Psoas muscle (tissue), 8 donors: ENCODE data around the gene PLXNB2. TPM values are rescaled to one million over a fixed set of nuclear protein-coding genes. Genes with fewer than 3 reads are reported as not detected.
A peak's percentile ranks its signal among the peaks of the same experiment; 100 is the strongest.

Experiments
- ATAC-seq, 4 donors: fragments of 200-7000 bp; cut with Tn5 transposase; one replicate each; pipeline ENCODE4 v1.9.1; 2020; ENCODE audit warnings: moderate library complexity in 3 of 4, mild to moderate bottlenecking in 2 of 4
- DNase-seq, 2 donors: peaks; one replicate each; pipeline ENCODE4 v3.0.0-alpha.2; 2020
- H3K27ac ChIP-seq: fragments of 200-600 bp; one replicate; pipeline ENCODE4 v1.8.0; 2022
- H3K27me3 ChIP-seq, 3 donors: fragments of 200-600 bp in 1 of 3; one replicate each; pipeline versions ENCODE4 v1.6.1 to v1.8.0; 2013 to 2022; ENCODE audit warnings: low read length in 2 of 3, mild to moderate bottlenecking in 2 of 3, moderate library complexity in 1 of 3; ENCODE audit not compliant: insufficient read depth in 3 of 3
- H3K36me3 ChIP-seq, 2 donors: fragments of 200-600 bp in 1 of 2; one replicate each; pipeline versions ENCODE4 v1.6.1 to v1.8.0; 2013 to 2022; ENCODE audit warnings: low read depth in 1 of 2, mild to moderate bottlenecking in 1 of 2, moderate library complexity in 1 of 2; ENCODE audit not compliant: insufficient read depth in 1 of 2
- H3K4me1 ChIP-seq: fragments of 200-600 bp; one replicate; pipeline ENCODE4 v1.8.0; 2022
- H3K4me3 ChIP-seq: fragments of 200-600 bp; one replicate; pipeline ENCODE4 v1.8.0; 2022; ENCODE audit warnings: mild to moderate bottlenecking
- H3K9me3 ChIP-seq: fragments of 200-600 bp; one replicate; pipeline ENCODE4 v1.8.0; 2022
- WGBS, 3 donors: extraction: QIAGEN DNeasy Blood & Tissue Kit; methylation state at CpG; one replicate each; pipeline versions ENCODE4 v1.1.6 to v1.1.7; 2013; 5-methylcytosine and 5-hydroxymethylcytosine counted together
- intact Hi-C, 2 donors: fragments of 100-400 bp; cut with DNase I; formaldehyde crosslinking; loops; one replicate each; pipeline versions ENCODE4 v1.11.0 to v1.14.2; 2022
- polyA plus RNA-seq, 3 donors: library from polyadenylated mRNA; stranded (reverse); fragments of 200-250 nt; gene quantifications; one replicate each; pipeline ENCODE4 v1.2.3, GENCODE V29; 2013
- total RNA-seq, 4 donors: library from RNA; stranded (reverse); fragmentation: NEBNext Ultra II Directional in 2 of 4; extraction: Animal tissue kit (Norgen Biotek cat#: 25700) in 2 of 4; gene quantifications; one replicate each; pipeline versions ENCODE4 v1.2.1 to v1.2.4, GENCODE V29; 2021 to 2023
- TF ChIP-seq, protein P1 (sequence below): fragments of 200-600 bp; IDR thresholded peaks from one replicate; pipeline ENCODE4 v1.8.0; 2022; ENCODE audit warnings: antibody characterized with exemption
- donor health status: healthy with polysubstance abuse.
- donor health status: DM: no; HTN: no; CAD: no; lungs with moderate emphysema.
- donor health status: Bipolar disorder and iron deficiency.
- donor health status: healthy.
- donor health status: DM: yes; HTN: yes; CAD: no.
- donor health status: DM: no; HTN: no; CAD: no.
- donor health status: DM: no; HTN: no; CAD: no.
- donor health status: DM: yes; HTN: yes; CAD: no.

PLXNB2 gene
- total and polyA plus RNA-seq, 7 donors = 3.9 to 43.7 (median 13.6) TPM

- Histone ChIP-seq H3K36me3 (no peaks in the 10 kb centered on the region), H3K27me3 (no peaks in the 10 kb centered on the region), H3K4me3 (peak within 1 kb of the TSS; percentile 87), H3K27ac (peak within 1 kb of the TSS; percentile 83), H3K4me1 (peaks cover 5% of the 10 kb centered on the region), H3K9me3 (no peaks in the 10 kb centered on the region)
- ATAC-seq = peak; percentile 90 to 95 (median 93)
- intact Hi-C loops = loop anchor here in 1 of 2 donors (5.0 kb wide), 1 partner anchor 91 kb away; the partner anchor contains the start of gene HDAC10
- TF ChIP-seq, protein P1, sequence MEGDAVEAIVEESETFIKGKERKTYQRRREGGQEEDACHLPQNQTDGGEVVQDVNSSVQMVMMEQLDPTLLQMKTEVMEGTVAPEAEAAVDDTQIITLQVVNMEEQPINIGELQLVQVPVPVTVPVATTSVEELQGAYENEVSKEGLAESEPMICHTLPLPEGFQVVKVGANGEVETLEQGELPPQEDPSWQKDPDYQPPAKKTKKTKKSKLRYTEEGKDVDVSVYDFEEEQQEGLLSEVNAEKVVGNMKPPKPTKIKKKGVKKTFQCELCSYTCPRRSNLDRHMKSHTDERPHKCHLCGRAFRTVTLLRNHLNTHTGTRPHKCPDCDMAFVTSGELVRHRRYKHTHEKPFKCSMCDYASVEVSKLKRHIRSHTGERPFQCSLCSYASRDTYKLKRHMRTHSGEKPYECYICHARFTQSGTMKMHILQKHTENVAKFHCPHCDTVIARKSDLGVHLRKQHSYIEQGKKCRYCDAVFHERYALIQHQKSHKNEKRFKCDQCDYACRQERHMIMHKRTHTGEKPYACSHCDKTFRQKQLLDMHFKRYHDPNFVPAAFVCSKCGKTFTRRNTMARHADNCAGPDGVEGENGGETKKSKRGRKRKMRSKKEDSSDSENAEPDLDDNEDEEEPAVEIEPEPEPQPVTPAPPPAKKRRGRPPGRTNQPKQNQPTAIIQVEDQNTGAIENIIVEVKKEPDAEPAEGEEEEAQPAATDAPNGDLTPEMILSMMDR = no peak
- peak; percentile 86 to 91 for DNase-seq
- 0 to 1% (median 0%) methylated on average over 36 to 87 of the region's 87 CpGs for WGBS, 3 donors
These were observed 35.5 kb upstream of the PLXNB2 start, which contains the start of gene PPP6R2 for GRCh38 chr22:50342651-50343540. Gene PPP6R2, plus strand, starts transcription at chr22:50343327. Its CDS starts 50,582 bp downstream, at chr22:50393909.

GRCh38 chr22:50341977-50342650 is 34.7 kb upstream of the PLXNB2 start:
- Histone ChIP-seq H3K4me1 (peaks cover 5% of the 10 kb centered on the region), H3K36me3 (no peaks in the 10 kb centered on the region), H3K27me3 (no peaks in the 10 kb centered on the region), H3K27ac (peak overlapping the region; percentile 83), H3K9me3 (no peaks in the 10 kb centered on the region), H3K4me3 (peak overlapping the region; percentile 87)
- ATAC-seq = peak; percentile 81 to 92 (median 86)
- DNase-seq = peak; percentile 89 to 94
- TF ChIP-seq, protein P1 = peak; percentile 92
- WGBS, 3 donors = 8 to 12% (median 9%) methylated on average over 24 to 26 of the region's 26 CpGs
- intact Hi-C loops = loop anchor here in 1 of 2 donors (5.0 kb wide), 1 partner anchor 90 kb away; the partner anchor contains the start of gene HDAC10

DNA sequence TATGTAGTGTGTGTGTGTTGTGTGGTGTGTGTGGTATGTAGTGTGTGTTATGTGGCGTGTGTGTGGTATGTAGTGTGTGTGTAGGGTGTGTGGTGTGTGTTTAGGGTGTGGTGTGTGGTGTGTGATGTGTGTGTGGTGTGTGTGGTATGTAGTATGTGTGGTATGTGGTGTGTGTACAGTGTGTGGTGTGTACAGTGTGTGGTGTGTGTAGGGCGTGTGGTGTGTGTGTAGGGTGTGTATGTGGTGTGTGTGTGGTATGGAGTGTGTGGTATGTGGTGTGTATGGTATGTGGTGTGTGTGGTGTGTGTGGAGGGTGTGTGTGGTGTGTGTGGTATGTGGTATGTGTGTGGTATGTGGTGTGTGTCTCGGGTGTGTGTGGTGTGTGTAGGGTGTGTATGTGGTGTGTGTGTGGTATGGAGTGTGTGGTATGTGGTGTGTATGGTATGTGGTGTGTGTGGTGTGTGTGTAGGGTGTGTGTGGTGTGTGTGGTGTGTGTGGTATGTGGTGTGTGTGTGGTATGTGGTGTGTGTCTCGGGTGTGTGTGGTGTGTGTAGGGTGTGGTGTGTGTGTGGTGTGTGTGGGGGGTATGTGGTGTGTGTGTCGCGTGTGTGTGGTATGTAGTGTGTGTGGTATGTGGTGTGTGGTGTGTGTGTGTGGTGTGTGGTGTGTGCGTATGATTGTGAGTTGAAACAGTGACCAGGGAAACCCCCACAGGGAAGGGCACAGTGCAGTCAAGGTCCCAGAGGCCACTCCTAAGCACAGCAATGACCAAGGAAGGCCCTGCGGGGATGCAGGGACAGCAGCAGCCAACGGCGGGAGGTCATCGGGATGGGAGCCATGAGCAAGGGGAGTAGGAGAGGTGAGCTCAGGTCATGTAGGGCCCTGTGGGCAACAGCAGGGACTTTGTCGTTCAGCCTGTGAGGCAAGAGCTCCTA is 32.8 kb upstream of the PLXNB2 start:
- Histone ChIP-seq H3K9me3 (no peaks in the 10 kb centered on the region), H3K4me1 (peaks cover 5% of the 10 kb centered on the region), H3K27me3 (no peaks in the 10 kb centered on the region), H3K36me3 (no peaks in the 10 kb centered on the region), H3K27ac (no peak overlapping the region), H3K4me3 (no peak overlapping the region)
- no peak for DNase-seq
- intact Hi-C loops = loop anchor here in 1 of 2 donors (5.0 kb wide), 1 partner anchor 88 kb away; the partner anchor contains the start of gene HDAC10
- WGBS, 3 donors = 73 to 80% (median 78%) methylated on average over 12 of the region's 12 CpGs
- no peak for ATAC-seq
- TF ChIP-seq, protein P1 = no peak

DNA sequence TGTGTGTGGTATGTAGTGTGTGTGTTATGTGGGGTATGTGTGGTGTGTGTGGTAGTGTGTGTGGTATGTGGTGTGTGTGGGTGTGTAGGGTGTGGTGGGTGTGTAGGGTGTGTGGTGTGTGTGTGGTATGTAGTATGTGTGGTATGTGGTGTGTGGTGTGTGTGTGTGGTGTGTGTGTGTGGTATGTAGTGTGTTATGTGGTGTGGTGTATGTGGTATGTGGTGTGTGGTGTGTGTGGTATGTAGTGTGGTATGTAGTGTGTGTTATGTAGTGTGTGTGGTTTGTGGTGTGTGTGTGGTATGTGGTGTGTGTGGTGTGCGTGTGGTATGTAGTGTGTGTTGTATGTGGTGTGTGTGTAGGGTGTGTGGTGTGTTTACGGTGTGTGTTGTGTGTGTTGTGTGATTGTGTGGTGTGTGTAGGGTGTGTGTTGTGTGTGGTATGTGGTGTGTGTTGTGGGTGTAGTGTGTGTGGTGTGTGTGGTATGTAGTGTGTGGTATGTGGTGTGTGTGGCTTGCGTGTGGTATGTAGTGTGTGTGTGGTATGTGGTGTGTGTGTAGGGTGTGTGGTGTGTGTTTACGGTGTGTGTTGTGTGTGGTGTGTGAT is 31.5 kb upstream of the PLXNB2 start:
- no peak for ATAC-seq
- Histone ChIP-seq H3K9me3 (no peaks in the 10 kb centered on the region), H3K27me3 (no peaks in the 10 kb centered on the region), H3K36me3 (no peaks in the 10 kb centered on the region), H3K4me3 (no peak overlapping the region), H3K27ac (no peak overlapping the region), H3K4me1 (peaks cover 5% of the 10 kb centered on the region)
- WGBS, 3 donors = 92 to 99% (median 96%) methylated on average over 4 of the region's 4 CpGs
- TF ChIP-seq, protein P1 = no peak
- intact Hi-C loops = no loop called here
- DNase-seq = no peak
